Tongue (tissue), 2 donors: Measurements from ENCODE around the gene MRPS21. TPM values are rescaled to one million over a fixed set of nuclear protein-coding genes. Genes with fewer than 3 reads are reported as not detected.
"Not testable (repeated sequence)": the region's sequence is repeated elsewhere in the genome, so short reads cannot be mapped to it uniquely, and the experiment has no call there.

Source experiments
- DNase-seq: peaks from one replicate; pipeline ENCODE4 v3.0.0-alpha.2; 2015
- total RNA-seq: library from RNA; depleted of rRNA; stranded (reverse); fragments of >200 nt; gene quantifications from one replicate; pipeline ENCODE4 v1.2.3, GENCODE V29; 2014

MRPS21 gene
- total RNA-seq, 1 donor from 2014 or later: 19.7 TPM

DNA sequence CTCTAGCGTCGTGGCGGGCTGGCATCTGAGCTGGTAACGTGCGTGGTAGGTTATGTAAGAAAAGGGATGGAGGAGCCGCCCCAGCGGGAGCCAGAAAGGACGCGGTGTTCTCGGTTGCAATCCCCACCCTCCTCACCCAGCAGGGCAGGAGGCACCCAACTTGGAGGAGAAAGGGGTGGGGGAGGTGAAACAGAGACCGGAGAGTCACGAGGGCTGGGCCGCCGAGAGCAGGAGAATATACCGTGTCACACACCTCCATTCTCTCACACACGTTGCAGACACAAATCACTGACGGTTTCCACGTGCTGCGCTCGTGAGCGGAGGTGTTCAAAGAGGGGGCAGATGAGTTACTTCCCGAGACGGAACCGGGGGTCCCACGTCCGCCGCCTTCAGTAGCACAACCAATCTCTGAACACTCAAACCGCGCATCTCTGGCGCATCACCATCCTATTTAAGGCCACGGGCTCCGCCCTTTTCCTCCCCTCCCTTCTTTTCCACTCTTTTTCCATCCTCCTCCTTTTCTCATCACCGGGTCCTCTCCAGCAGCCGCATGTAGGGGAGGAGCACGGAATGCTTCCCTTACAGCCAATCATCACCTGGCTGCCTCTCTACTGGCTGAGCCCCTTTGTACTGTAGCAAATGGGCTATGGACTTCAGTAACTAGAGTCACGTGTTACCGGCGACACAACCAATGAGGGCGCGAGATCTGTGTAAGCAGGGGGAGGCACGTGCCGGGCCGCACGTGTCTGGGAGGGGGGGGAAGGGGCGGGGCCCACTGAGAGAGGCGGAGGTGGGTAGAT, 11.7 kb upstream of the MRPS21 start, which contains the start of gene CIART:
Gene CIART (plus strand): TSS at position 797 of the 800 bp plus-strand sequence. CDS start 714 bp downstream, outside the sequence.
- DNase-seq: peak; percentile 98

DNA sequence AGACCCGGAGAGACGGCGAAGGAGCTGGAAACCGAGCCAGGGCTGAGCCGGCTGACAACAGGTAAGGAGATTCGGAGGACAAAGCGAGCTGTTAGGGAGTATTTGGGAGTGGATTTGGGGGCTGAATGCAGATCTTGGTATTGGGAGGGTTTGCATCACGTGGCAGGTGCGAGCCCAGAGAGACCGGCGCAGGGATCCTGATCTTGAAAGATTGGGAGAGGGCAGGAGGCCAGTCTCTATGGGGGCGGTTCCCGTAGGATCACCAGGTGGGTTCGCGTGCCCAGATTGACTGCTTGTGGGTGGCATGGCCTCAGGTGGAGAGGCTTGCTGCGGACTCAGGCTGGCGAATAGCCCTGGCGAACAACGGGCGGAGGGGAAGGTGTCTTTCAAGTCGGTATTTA, 11.1 kb upstream of the MRPS21 start:
- DNase-seq: no peak

DNA sequence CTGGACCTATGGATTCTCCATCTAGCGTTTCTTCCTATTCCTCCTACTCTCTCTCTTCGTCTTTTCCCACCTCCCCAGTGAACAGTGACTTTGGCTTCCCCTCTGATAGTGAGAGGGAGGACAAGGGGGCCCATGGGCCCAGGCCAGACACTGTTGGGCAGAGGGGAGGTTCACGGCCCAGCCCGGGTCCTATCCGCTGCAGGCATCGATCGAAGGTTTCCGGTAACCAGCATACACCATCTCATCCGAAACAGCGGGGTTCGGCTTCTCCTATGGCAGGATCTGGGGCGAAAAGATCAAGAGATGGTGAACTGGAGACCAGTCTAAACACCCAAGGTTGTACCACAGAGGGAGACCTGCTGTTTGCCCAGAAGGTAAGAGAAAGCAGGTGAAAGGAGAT, 10.4 kb upstream of the MRPS21 start:
- DNase-seq: no peak

DNA sequence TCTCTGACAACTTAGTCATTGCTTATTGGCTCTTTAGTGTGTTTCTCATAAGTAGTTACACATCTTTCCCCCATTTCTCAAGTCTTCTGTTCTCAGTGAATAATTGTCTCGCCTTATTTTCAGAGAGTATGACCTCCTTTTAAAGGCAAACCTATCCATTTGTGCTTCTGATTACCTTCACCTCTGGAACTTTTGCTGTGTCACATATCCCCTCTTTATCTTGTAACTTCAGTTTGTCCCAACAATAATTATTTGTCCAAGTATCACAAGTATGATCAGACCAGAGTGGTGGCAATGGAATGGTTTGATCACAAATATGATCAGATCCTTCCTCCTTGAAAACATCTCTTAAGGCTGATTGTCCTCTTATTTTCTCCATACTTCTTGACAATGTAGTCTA, 5.3 kb upstream of the MRPS21 start:
- DNase-seq: no peak

DNA sequence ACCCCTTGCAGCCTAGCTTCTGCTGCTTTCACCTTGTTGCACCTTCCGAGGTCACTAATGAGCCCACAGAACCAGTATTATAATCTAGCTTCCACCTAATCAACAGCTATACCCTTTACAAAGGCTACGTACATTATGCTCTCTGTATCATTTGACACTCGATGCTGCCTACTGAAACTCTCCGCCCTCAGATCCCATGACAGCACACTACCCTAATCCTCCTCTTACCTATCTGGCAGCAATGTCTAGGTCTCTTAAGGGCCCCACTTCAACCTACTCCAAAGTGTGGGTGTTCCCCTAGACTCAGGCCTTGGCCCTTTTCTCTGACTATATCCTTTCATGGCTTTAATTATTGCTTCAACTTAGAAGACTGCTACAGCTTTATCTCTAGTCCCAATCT, 4.8 kb upstream of the MRPS21 start:
- no peak for DNase-seq

DNA sequence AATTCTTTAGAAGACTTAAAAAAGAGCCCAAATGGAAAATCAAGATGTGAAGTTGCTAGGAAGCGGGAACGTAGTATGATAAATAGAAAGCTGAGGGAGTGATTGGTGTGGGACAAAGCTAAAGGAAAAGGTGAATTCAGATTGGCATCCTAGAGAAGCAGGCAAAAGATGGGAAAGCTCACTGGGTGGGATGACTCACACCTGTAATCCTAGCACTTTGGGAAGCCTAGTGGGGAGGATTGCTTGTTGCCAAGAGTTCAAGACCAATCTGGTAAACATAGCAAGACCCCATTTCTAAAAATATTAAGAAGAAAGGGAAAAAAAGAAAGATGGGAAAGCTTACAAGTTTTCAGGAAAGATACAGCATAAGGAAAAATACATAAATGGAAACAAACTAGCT, 1.8 kb downstream of the MRPS21 start:
- DNase-seq: no peak

DNA sequence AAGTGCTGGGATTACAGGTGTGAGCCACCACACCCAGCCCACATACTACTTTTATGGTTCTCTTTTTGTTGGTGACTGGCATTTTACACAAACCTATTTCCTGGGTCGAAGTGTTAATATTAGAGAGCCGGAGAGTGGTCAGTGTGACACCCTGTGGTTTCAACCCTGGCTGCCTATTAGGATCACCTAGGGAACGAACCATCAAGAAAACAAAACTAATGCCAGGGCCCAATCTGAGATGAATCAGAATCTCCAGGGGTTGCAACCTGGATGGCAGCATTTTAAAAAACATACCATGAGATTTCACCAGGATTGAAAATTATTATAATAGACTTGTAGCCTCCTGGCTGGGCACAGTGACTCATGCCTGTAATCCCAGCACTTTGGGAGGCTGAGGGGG, 6.1 kb downstream of the MRPS21 start:
- no peak for DNase-seq

DNA sequence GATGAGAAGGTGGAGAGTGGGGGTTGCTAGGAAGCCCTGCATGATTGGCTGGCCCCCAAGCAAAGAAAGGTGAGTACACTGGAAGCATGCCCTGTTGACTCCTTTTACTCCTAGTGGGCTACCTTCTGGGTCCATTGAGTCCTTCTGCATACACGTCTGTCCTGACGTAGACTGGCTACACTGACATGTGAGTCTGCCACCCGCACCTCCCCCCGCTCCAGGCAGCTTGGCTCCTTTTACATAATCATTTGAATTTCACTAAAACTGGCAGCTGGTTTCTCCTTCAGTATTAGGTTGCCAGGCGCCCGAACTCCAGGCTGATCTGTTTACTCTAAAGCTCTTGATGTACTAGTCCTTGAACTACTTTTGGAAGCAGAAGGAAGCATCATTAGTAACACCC, 8.7 kb downstream of the MRPS21 start:
- no peak for DNase-seq

DNA sequence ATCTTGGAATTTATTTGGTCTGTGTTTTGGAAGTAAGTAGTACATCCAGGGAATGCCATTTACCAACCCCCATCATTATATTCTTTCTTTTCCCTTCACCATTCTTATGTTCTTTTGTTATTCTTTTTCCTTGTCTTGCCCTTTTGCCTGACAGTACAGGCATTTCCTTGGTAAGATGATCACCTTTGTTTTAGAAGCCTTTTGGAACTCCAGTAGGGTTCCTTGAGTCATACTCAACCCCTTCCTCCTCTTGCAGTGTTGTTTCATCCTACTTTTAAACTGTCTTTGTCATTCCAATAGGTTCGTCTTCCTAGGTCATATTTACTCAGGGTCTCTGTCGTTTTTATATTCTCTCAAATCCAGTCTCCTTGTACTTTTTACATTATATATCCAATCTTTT, 9.2 kb downstream of the MRPS21 start:
- DNase-seq: no peak

DNA sequence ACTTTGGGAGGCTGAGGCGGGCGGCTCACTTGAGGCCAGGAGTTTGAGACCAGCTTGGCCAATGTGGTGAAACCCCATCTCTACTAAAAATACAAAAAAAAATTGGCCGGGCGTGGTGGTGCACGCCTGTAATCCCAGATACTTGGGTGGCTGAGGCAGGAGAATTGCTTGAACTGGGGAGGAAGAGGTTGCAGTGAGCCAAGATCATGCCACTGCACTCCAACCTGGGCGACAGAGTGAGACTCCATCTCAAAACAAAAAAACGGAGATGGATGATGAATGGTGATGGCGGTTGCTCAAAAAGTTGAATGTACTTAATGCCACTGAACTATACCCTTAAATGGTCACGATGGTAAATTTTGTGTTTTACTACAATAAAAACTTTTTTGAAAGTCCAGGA, 14.9 kb downstream of the MRPS21 start:
- not testable (repeated sequence) for DNase-seq

DNA sequence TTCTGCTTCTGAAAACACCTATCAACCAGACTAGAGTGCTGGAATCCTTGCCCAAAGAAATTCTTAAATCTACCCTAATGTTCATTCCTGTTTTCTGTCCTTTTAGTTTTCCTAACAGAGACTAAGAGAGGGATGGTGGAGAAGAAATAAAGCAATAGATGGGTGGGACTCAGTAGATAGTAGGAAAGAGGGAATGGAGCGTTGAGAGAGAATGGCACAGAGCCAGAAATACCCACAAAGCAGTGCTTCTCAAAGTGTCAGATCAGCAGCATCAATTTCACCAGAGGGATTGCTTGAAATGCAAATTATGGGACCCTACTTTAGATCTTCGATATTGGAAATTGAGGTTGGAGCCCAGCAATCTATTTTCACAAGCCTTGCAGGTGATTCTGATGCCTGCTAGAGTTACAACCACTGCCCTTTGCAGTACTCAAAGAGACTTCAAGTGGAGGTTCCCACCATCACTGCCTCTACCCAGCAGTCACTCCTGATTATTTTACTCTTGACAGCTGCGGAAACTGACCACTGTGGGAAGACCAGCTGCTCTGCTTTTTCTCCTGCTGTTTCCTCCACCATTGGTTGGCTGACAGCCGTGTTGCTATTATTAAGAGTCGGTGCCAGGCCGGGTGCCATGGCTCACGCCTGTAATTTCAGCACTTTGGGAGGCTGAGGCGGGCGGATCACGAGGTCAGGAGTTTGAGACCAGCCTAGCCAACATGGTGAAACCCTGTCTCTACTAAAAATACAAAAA, 16.3 kb downstream of the MRPS21 start:
- DNase-seq: peak; percentile 93

DNA sequence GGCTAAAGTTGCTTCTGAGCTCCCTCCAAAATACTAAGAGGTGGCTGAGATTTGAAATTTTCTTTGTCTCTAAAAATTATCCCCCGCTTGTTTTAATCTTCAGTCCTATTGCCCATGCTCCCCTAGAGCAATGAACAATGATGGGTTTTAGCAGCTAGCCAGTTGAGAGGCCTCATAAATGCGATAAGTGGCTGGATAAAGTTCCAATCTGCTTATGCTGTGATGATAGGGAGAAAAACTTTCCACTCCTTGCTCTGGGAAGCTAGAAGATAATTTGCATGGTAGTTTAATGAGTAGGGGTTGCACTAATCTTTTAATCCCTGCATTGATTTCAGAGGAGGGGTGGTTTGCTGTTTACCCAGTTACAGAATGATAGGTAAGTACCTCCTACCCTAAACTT, 18.1 kb downstream of the MRPS21 start:
- DNase-seq: no peak

DNA sequence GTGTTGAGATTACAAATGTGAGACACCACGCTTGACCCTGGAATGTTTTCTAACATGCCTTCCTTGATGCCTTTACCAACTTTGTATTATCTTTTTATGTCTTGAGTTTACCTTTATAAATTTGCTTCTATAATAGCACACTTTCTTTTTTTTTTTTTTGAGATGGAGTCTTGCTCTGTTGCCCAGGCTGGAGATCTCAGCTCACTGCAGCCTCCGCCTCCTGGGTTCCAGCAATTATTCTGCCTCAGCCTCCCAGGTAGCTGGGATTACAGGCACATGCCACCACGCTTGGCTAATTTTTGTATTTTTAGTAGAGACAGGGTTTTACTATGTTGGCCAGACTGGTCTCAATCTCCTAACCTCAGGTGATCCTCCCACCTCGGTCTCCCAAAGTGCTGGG, 21.0 kb downstream of the MRPS21 start:
- DNase-seq: not testable (repeated sequence)

DNA sequence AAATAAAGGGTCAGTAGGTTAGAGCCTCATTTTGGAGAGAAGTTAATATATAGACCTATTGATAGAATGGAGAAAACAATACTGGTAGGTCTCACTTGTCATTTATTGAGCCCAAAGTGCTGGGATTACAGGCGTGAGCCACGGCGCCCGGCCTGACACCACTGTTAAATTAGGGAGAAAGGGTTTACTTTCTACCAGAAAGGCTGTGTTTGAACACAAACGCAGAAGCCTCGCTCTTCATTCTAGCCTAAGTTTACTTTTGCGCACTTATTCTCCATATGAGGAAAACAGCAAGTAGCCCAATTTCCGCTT, 27.0 kb downstream of the MRPS21 start:
- no peak for DNase-seq

DNA sequence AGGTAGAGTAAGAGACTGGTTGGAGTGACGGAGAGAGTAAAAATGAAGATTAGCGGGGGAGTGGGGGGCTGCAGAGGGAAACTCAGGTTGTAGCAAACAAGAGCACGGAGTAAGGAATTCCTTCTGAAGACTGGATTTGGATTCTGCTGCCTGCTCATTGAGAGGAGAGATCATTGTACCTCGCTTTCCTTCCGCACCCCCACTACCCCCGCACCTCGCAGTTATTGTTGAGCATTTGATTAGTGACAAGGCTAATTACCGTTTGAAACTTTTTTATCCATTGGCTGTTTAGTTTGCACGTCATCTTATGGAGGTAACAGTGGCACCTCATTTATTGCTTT, 28.1 kb downstream of the MRPS21 start:
- no peak for DNase-seq

DNA sequence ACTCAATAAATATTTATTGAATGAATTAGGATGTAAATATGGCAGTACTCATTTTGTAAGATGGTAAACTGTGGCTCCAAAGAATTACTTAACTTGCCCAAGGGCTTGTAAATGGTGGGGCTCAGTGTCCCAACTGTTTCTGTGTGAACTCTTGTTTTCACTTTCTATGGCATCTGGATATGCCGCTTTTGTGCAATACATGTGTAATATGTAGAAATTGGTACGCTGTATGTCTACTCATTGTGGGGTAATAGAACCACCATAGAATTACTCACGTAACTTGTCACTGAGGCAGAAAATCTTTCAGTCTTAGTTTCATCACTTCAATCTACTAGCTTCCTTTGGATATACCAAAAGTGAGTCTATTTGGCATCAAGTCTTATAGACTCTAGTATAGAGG, 28.6 kb downstream of the MRPS21 start:
- no peak for DNase-seq

DNA sequence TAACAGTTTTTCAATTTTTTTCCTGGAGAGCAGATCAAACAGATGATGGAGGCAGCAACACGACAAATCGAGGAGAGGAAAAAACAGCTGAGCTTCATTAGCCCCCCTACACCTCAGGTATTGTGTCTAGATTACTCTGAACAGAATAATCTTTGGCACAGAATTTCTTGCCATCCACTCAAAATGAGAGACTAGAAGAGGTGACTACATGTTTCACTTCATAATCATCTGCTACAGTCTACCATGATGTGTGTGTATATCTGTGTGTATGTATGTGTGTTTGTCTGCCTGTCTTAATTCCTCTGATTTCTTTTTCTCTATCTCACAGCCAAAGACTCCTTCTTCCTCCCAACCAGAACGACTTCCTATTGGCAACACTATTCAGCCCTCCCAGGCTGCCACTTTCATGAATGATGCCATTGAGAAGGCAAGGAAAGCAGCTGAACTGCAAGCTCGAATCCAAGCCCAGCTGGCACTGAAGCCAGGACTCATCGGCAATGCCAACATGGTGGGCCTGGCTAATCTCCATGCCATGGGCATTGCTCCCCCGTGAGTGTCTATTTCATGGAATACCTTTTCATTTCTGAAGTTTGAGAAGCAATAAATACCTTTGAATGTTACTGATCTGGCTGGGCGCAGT, 39.1 kb downstream of the MRPS21 start:
- no peak for DNase-seq

DNA sequence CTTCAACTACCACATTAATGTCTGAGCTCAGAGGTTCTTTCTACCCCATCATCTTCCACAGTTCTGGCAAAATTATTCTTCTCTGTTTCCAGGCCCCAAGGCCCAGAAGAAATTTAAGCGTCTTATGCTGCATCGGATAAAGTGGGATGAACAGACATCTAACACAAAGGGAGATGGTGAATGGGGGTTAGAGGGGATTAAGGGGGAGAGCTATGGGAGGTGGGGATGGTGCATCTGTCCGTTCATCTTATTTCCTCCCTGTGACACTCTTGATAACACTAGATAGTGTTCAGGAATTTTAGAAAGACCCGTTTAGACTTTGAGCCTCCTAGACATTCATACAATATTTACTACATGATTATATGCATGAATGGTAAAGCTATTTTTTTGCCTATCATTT, 52.7 kb downstream of the MRPS21 start:
- no peak for DNase-seq

DNA sequence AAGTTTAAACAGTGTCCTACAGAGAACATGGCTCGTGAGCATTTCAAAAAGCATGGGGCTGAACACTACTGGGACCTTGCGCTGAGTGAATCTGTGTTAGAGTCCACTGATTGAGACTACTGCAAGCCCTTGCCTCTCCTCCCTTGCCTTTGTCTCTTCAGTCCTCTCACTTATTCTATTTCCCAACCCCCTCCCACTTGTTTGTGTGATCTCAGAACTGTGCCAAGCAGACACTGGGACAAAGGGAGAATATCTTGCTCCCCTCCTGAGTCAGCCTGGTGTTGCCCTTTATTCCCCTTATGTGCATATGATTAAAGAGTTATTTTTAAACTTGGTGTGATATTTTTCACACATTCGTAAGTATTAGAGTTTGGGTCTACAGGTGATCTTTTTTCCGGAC, 59.2 kb downstream of the MRPS21 start:
- no peak for DNase-seq
